Kidney (tissue), 14 donors: ENCODE results near the gene KCNQ1. TPM values are rescaled to one million over a fixed set of nuclear protein-coding genes. Genes with fewer than 3 reads are reported as not detected.

Source experiments
- DNase-seq, 5 donors: peaks; one replicate each; pipeline ENCODE4 v3.0.0-alpha.2; 2013 to 2020
- FAIRE-seq: peaks from 2 replicates; lab custom pipeline; 2012; peaks lifted over from hg19 to GRCh38; lab: Jason Lieb, UNC
- H3K27ac ChIP-seq, 2 donors: one replicate each; pipeline ENCODE4 v1.7.0; 2013; ENCODE audit warnings: low read depth in 2 of 2, low read length in 2 of 2, inconsistent platforms in 1 of 2
- H3K27me3 ChIP-seq: one replicate; pipeline ENCODE4 v1.7.1; 2013; ENCODE audit warnings: low read length, inconsistent platforms; ENCODE audit not compliant: control insufficient read depth, insufficient read depth
- H3K36me3 ChIP-seq, 3 donors: one replicate each; pipeline versions ENCODE4 v1.7.0 to v1.7.1; 2013; ENCODE audit warnings: low read length in 3 of 3, control low read depth in 1 of 3, inconsistent platforms in 1 of 3; ENCODE audit not compliant: insufficient read depth in 3 of 3, control insufficient read depth in 2 of 3
- H3K4me1 ChIP-seq, 3 donors: one replicate each; pipeline versions ENCODE4 v1.7.0 to v1.7.1; 2013; ENCODE audit warnings: low read length in 3 of 3, inconsistent platforms in 1 of 3, low read depth in 1 of 3; ENCODE audit not compliant: control insufficient read depth in 2 of 3, insufficient read depth in 2 of 3
- H3K4me3 ChIP-seq, 3 donors: one replicate each; pipeline versions ENCODE4 v1.7.0 to v1.8.1; 2013; ENCODE audit warnings: low read length in 3 of 3, control low read depth in 1 of 3, inconsistent platforms in 1 of 3
- H3K9ac ChIP-seq, 3 donors: one replicate each; pipeline versions ENCODE4 v1.7.0 to v1.7.1; 2013; ENCODE audit warnings: low read length in 3 of 3, control low read depth in 1 of 3, inconsistent platforms in 1 of 3
- H3K9me3 ChIP-seq, 3 donors: one replicate each; pipeline versions ENCODE4 v1.7.0 to v1.7.1; 2013; ENCODE audit warnings: low read length in 3 of 3, control low read depth in 1 of 3, inconsistent platforms in 1 of 3; ENCODE audit not compliant: control insufficient read depth in 2 of 3, insufficient read depth in 1 of 3
- CTCF ChIP-seq: IDR thresholded peaks from 3 replicates; pipeline ENCODE4 v1.5.1; 2012; ENCODE audit warnings: mild to moderate bottlenecking, moderate library complexity, borderline replicate concordance; ENCODE audit not compliant: insufficient read depth; ENCODE audit errors: extremely low read depth
- intact Hi-C: fragments of 100-400 bp; cut with DNase I; formaldehyde crosslinking; loops from one replicate; pipeline ENCODE4 v1.11.1; 2022
- polyA plus RNA-seq: library from polyadenylated mRNA; stranded (reverse); fragments of 350-450 nt; fragmentation: Illumina TruSeq; extraction: RNeasy Lipid Tissue Mini Kit (QIAGEN cat#74804); gene quantifications from one replicate; pipeline ENCODE4 v1.2.3, GENCODE V29; 2014; ENCODE audit warnings: low read depth, low replicate concordance; ENCODE audit not compliant: insufficient read depth
- total RNA-seq: library from RNA; stranded (reverse); fragmentation: NEBNext Ultra II Directional; extraction: Animal tissue kit (Norgen Biotek cat#: 25700); gene quantifications from one replicate; pipeline ENCODE4 v1.2.1, GENCODE V29; 2021
- donor health status: control.
- donor health status: control.
- donor health status: control.
- donor health status: control.
- donor health status: control.
- donor health status: DM: yes; HTN: yes; CAD: no.
- donor health status: Normal renal cell carcinoma (clear cell type).

KCNQ1 gene
- total and polyA plus RNA-seq, 2 donors from 2014 or later, result 45.5 to 49.4 TPM

DNA sequence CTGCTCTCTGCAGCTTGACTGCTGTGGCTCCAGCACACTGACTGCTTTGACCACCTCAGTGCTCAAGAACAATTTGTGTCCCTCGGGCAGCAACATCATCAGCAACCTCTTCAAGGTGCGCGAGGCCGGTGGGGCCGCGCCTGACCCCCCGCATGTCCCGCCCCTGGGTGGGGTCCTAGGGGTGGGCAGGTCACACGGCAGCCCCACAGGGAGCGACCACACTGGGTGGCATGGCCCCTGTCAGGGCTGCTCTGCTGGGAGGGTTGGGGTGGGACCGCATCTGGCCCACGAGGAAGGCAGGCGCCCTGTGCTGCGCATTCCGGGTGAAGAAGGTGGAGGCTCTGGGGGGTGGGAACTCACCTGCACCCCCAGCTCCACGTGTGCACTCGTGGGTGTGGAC, 49.0 kb upstream of the KCNQ1 start:
- TF ChIP-seq CTCF, result no peak
- H3K27ac ChIP-seq, result no peak overlapping the region
- peak in 1 of 5 donors; percentile 71 for DNase-seq
- H3K4me1 ChIP-seq, result peaks cover 0 to 13% (median 5%) of the 10 kb centered on the region in 3 donors
- no peak overlapping the region for H3K9ac ChIP-seq
- no peaks in the 10 kb centered on the region for H3K9me3 ChIP-seq
- peaks cover 2 to 11% (median 5%) of the 10 kb centered on the region in 3 donors for H3K36me3 ChIP-seq
- H3K27me3 ChIP-seq, result no peaks in the 10 kb centered on the region
- no peak overlapping the region for H3K4me3 ChIP-seq
- FAIRE-seq, result no peak
- intact Hi-C loops, result no loop called here

- no peak for FAIRE-seq
- no peak for DNase-seq
- no peaks in the 10 kb centered on the region for H3K27me3 ChIP-seq
- H3K4me3 ChIP-seq, result no peak overlapping the region
- no peak for TF ChIP-seq CTCF
- peaks cover 2 to 11% (median 4%) of the 10 kb centered on the region in 3 donors for H3K36me3 ChIP-seq
- H3K27ac ChIP-seq, result no peak overlapping the region
- intact Hi-C loops, result no loop called here
- peaks cover 0 to 17% (median 8%) of the 10 kb centered on the region in 3 donors for H3K4me1 ChIP-seq
- no peaks in the 10 kb centered on the region for H3K9me3 ChIP-seq
- no peak overlapping the region for H3K9ac ChIP-seq
Measured at GRCh38 chr11:2396471-2396870, 48.3 kb upstream of the KCNQ1 start.

DNA sequence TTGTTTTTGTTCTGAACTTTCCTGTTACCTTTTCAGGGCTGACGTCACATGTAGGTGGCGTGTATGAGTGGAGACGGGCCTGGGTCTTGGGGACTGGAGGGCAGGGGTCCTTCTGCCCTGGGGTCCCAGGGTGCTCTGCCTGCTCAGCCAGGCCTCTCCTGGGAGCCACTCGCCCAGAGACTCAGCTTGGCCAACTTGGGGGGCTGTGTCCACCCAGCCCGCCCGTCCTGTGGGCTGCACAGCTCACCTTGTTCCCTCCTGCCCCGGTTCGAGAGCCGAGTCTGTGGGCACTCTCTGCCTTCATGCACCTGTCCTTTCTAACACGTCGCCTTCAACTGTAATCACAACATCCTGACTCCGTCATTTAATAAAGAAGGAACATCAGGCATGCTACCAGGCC, 47.8 kb upstream of the KCNQ1 start:
- no peak for TF ChIP-seq CTCF
- Histone ChIP-seq H3K4me3 (no peak overlapping the region), H3K9me3 (no peaks in the 10 kb centered on the region), H3K27me3 (no peaks in the 10 kb centered on the region), H3K36me3 (peaks cover 2 to 11% (median 3%) of the 10 kb centered on the region in 3 donors), H3K4me1 (peaks cover 0 to 22% (median 10%) of the 10 kb centered on the region in 3 donors), H3K9ac (no peak overlapping the region), H3K27ac (no peak overlapping the region)
- intact Hi-C loops, result no loop called here
- FAIRE-seq (no peak), DNase-seq (no peak)
